ENCODE measurements around the gene CACNA1G.
A peak's percentile ranks its signal among the peaks of the same experiment; 100 is the strongest.

The CACNA1G gene

GRCh38 chr17:50590946-50591737 lies 30.6 kb downstream of the CACNA1G start:
- DNase-seq = no peak

- DNase-seq = peak; percentile 83
Measured at GRCh38 chr17:50593321-50593720, 32.8 kb downstream of the CACNA1G start.

- no peak for DNase-seq
Measured at GRCh38 chr17:50594128-50594823, 33.8 kb downstream of the CACNA1G start.

- DNase-seq = no peak
Measured at GRCh38 chr17:50594892-50595291, 34.4 kb downstream of the CACNA1G start.

GRCh38 chr17:50596191-50597037 lies 35.9 kb downstream of the CACNA1G start:
- DNase-seq = no peak

GRCh38 chr17:50598487-50598886 lies 38.0 kb downstream of the CACNA1G start:
- no peak for DNase-seq

- DNase-seq = no peak
Measured at GRCh38 chr17:50599606-50600005, 39.1 kb downstream of the CACNA1G start.

- no peak for DNase-seq
Measured at GRCh38 chr17:50601823-50602375, 41.4 kb downstream of the CACNA1G start.

- no peak for DNase-seq
Measured at GRCh38 chr17:50602836-50603235, 42.3 kb downstream of the CACNA1G start.

- DNase-seq = peak; percentile 68
Measured at GRCh38 chr17:50603340-50603739, 42.8 kb downstream of the CACNA1G start.

- DNase-seq = no peak
Measured at GRCh38 chr17:50604513-50604912, 44.0 kb downstream of the CACNA1G start.

- DNase-seq = no peak
Measured at GRCh38 chr17:50605429-50605828, 44.9 kb downstream of the CACNA1G start.

- DNase-seq = no peak
Measured at GRCh38 chr17:50607522-50608175, 47.1 kb downstream of the CACNA1G start.

- no peak for DNase-seq
Measured at GRCh38 chr17:50608700-50609379, 48.3 kb downstream of the CACNA1G start.

- DNase-seq = no peak
Measured at GRCh38 chr17:50609380-50610074, 49.0 kb downstream of the CACNA1G start.

GRCh38 chr17:50611634-50612033 lies 51.1 kb downstream of the CACNA1G start:
- DNase-seq = no peak

GRCh38 chr17:50612281-50612680 lies 51.8 kb downstream of the CACNA1G start:
- no peak for DNase-seq

GRCh38 chr17:50613007-50613992 lies 52.8 kb downstream of the CACNA1G start:
- no peak for DNase-seq

GRCh38 chr17:50614471-50615051 lies 54.0 kb downstream of the CACNA1G start:
- DNase-seq = no peak

- no peak for DNase-seq
Measured at GRCh38 chr17:50615828-50616227, 55.3 kb downstream of the CACNA1G start.
